ENCODE data around the gene MSI2. TPM values are rescaled to one million over a fixed set of nuclear protein-coding genes. Genes with fewer than 3 reads are reported as not detected.

The MSI2 gene
- total and polyA plus RNA-seq, 4 donors: 9.4 to 64.0 (median 30.4) TPM

- Histone ChIP-seq H3K36me3 (ENCODE audit: control insufficient read depth in 4 of 4, insufficient read depth in 4 of 4, low read length in 4 of 4) (no peaks in the 10 kb centered on the region), H3K9me3 (ENCODE audit: control insufficient read depth in 4 of 4, insufficient read depth in 3 of 4, low read length in 3 of 4) (no peaks in the 10 kb centered on the region), H3K4me3 (no peak overlapping the region), H3K4me1 (ENCODE audit: control insufficient read depth in 5 of 5, insufficient read depth in 5 of 5, low read length in 5 of 5) (peaks cover 0 to 40% (median 13%) of the 10 kb centered on the region in 5 donors), H3K9ac (ENCODE audit: insufficient read depth in 1 of 2, low read length in 2 of 2) (no peak overlapping the region), H3K27me3 (ENCODE audit: control insufficient read depth in 3 of 3, insufficient read depth in 3 of 3, low read length in 2 of 3) (no peaks in the 10 kb centered on the region), H3K27ac (ENCODE audit: low read depth in 1 of 2, low read length in 1 of 2) (no peak overlapping the region)
- no peak for ATAC-seq (ENCODE audit: insufficient read depth, low FRiP score)
- 85 to 89% methylated on average over 10 of the region's 10 CpGs for WGBS, 2 donors
- no peak for DNase-seq
- no peak for TF ChIP-seq CTCF (IDR thresholded peaks at IDR 0.05; ENCODE audit: control extremely low read depth, extremely low read depth)
Observed at GRCh38 chr17:57425903-57426880, 169.9 kb downstream of the MSI2 start.

GRCh38 chr17:57429966-57430365 is 173.6 kb downstream of the MSI2 start:
- Histone ChIP-seq H3K27me3 (ENCODE audit: control insufficient read depth in 3 of 3, insufficient read depth in 3 of 3, low read length in 2 of 3) (no peaks in the 10 kb centered on the region), H3K36me3 (ENCODE audit: control insufficient read depth in 4 of 4, insufficient read depth in 4 of 4, low read length in 4 of 4) (no peaks in the 10 kb centered on the region), H3K27ac (ENCODE audit: low read depth in 1 of 2, low read length in 1 of 2) (no peak overlapping the region), H3K9ac (ENCODE audit: insufficient read depth in 1 of 2, low read length in 2 of 2) (no peak overlapping the region), H3K9me3 (ENCODE audit: control insufficient read depth in 4 of 4, insufficient read depth in 3 of 4, low read length in 3 of 4) (no peaks in the 10 kb centered on the region), H3K4me3 (no peak overlapping the region), H3K4me1 (ENCODE audit: control insufficient read depth in 5 of 5, insufficient read depth in 5 of 5, low read length in 5 of 5) (peaks cover 0 to 17% (median 3%) of the 10 kb centered on the region in 5 donors)
- no peak for ATAC-seq (ENCODE audit: insufficient read depth, low FRiP score)
- DNase-seq: no peak
- TF ChIP-seq CTCF (IDR thresholded peaks at IDR 0.05; ENCODE audit: control extremely low read depth, extremely low read depth): no peak
- WGBS, 2 donors: 96 to 97% methylated on average over 4 of the region's 4 CpGs

- Histone ChIP-seq H3K27me3 (ENCODE audit: control insufficient read depth in 3 of 3, insufficient read depth in 3 of 3, low read length in 2 of 3) (no peaks in the 10 kb centered on the region), H3K9ac (ENCODE audit: insufficient read depth in 1 of 2, low read length in 2 of 2) (no peak overlapping the region), H3K27ac (ENCODE audit: low read depth in 1 of 2, low read length in 1 of 2) (no peak overlapping the region), H3K4me3 (no peak overlapping the region), H3K9me3 (ENCODE audit: control insufficient read depth in 4 of 4, insufficient read depth in 3 of 4, low read length in 3 of 4) (no peaks in the 10 kb centered on the region), H3K4me1 (ENCODE audit: control insufficient read depth in 5 of 5, insufficient read depth in 5 of 5, low read length in 5 of 5) (peaks cover 0 to 11% (median 3%) of the 10 kb centered on the region in 5 donors), H3K36me3 (ENCODE audit: control insufficient read depth in 4 of 4, insufficient read depth in 4 of 4, low read length in 4 of 4) (no peaks in the 10 kb centered on the region)
- TF ChIP-seq CTCF (IDR thresholded peaks at IDR 0.05; ENCODE audit: control extremely low read depth, extremely low read depth): no peak
- no peak for ATAC-seq (ENCODE audit: insufficient read depth, low FRiP score)
- 58 to 81% methylated on average over 3 of the region's 3 CpGs for WGBS, 2 donors
- no peak for DNase-seq
Observed at GRCh38 chr17:57431415-57431814, 175.1 kb downstream of the MSI2 start.
